ENCODE measurements around the gene SPRED1.

SPRED1 gene

DNA sequence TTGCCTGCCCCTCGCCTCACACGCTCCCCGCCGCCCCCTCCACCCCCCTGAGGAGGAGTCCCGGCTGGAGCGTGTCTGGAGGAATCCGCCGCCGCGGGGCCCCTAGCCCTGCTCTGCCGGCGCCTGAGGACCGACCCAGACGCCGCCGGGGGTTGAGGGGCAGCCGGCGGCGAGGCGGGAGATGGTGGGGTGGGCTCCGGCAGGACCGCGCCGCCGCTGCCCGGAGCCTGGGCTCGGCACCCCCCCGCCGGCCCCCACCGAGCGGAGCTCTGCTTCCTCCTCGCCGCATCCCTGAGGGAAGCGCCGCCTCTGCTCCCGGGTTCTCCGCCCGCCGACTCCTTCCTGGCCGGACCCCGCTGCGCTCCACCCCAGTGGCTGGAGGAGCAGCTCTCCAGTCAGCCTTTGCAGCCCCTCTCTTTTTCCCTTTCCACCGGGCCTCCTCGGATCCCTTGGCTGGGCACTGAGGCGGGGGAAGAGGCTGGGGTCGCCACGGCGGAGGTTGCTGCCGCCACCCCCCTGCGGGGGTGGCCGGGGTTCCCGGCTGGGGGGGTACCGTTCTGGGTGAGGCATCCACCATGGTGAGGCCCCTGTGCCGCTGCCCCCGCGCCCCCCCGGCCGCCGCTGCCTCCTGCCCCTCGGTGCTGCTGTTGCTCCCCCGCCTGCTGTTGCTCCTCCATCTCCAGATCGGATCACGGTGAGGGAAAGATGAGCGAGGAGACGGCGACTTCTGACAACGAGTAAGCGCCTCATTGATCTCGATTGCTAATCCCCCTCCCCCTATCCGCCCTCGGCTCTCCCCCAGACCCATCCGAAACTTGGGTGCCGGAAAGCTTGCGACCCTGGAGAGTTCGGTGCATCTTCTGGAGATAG, at the start of gene SPRED1:
Gene SPRED1, plus strand, starts transcription at position 356 of the 870 bp plus-strand sequence. Its CDS starts 350 bp downstream, at position 706.
- DNase-seq, result peak; percentile 20

DNA sequence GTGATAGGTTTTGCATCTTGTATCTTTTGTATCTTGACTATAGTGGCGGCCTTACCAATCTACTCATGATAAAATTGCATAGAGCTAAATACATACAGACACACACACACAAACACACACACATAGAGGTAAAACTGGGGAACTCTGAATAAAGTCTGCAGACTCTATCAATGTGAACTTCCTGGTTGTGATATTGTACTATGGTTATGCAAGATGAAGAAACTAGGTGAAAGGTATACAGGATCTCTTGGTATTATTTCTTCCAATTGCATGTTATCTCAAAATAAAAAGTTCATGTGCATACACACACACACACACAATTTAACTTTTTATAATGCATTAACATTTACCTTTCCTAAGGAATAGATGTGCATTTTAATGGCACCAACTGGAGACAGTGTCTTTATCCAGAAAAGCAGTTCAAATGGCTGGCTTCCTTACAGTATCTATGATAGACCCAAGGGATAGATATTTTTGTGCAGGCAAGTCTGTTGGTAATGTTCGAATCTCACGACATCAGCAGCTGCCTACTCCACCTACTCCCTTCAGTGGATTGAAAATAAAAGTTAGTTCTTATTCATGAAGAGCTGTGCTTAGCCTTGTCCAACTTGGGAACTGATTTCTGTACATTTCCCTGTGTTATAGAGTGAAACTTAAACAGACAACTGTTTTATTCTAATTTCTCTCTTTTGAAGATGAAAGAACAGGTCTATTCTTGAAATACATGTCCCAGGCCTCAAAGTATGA, 46.9 kb upstream of the SPRED1 start:
- no peak for DNase-seq

DNA sequence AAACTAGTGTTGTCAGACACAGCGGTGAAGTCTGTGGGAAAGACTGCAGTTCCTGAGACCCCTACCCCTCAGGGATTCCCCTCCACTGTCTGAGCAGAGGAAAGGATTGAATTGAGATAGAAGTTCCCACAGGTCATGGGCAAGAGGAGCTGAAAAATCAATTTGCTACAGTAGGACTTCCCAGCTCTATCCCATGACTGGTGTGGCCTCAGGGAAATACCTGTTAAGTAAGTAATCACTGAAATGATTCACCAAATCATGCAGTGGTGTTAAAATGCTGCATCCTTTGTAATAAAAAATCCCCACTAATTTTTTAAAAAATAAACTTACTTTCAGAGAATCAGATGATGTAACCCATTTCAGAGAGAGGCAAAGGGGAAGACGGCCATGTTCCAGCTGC, 45.0 kb upstream of the SPRED1 start:
- DNase-seq, result no peak

DNA sequence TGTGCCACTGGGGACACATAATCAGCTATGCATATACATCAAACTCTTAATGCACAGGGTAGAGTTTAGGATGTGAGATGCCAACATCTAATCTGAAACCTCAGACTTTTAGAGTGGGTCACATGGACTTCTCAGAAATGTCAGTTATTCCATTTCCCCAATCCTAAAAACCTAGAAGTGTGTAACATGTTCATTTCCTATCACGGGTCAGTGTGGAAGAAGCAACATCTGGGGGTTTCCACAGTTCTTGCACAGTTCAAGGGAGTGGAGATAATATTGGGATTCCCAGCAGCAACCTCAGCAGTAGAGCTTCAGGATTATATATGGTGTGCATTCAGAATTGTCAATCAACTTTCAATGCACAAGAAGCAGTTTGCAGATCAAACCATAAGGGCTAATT, 44.4 kb upstream of the SPRED1 start:
- DNase-seq, result no peak

DNA sequence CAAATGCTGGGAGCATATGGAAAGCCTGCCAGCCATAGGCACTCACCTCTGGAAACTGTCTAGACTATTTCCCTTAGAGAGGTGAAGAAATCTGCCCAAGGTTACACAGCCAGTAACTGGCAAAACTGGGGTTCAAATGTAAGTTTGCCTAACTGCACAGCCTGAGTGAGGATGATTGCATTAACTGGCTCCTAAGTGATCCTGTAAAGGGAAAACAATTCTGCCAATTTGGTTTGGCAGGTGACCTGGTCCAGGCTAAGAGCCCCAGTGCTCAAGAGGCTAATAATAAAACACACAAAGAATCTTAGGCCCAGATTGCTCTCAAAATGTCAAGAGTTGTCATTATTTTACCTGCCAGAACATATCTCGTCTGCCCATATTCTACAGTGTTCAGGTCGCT, 43.9 kb upstream of the SPRED1 start:
- DNase-seq, result no peak

DNA sequence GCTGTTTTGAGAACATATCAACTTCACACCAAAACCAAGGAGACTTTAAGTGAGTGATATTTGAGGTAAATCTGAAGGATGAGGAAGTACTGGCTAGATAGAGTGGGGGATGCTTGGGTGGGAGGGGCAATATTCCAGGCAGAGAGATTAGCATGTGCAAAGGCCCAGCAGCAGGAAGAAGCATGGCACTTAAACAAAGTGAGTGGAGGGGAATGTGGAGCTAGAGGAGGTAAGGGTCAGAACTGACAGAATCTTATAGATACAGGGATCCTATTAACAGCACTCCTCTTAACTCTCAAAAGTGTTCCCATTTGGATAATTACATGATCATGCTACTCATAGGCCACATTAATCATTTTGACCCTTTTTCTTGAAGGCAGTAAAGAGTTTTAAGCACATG, 41.4 kb upstream of the SPRED1 start:
- no peak for DNase-seq

DNA sequence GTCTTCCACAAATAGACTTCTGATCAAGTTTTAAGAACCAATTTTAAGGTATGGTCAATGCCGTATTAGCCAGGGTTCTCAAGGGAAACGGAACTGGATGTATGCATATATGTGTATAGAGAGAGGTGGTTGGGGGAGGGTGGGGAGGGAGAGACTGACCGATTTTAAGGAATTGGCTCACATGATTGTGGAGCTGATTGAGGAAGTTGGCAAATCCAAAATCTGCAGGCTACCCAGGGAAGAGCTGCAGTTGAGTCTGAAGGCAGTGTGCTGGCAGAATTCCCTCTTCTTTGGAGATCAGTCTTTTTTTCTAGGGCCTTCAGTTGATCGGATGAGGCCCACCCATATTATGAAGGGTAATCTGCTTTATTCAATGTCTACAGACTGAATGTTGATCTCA, 40.8 kb upstream of the SPRED1 start:
- no peak for DNase-seq

DNA sequence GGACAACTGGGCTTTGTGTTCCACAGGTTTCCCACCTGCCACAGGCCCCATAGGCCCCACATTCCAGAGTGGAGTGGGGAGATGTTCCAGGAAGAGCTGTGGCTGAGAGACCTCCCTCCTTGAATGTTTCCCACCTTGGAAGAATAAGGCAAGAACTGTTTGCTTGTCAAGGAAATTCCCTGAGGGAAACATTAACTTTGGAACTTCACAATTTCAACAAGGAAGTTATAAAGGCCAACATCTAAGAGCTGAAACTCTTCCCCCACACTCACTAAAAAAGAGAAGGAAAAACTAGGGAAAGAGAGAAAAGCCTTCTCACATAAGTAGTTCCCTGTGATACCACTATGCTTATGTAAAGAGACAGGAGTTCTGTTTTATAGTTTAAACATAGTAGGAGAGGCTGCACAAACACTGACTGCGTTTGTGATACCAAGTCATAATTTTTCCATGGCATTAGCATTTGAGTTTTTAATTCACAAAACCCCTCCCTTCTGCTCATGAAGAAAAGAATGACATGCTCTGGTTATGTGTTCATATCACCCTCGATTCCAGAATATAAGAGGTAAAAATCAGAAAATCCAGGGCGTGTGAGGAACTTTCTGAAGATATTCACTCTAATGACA, 39.8 kb upstream of the SPRED1 start:
- DNase-seq, result no peak

DNA sequence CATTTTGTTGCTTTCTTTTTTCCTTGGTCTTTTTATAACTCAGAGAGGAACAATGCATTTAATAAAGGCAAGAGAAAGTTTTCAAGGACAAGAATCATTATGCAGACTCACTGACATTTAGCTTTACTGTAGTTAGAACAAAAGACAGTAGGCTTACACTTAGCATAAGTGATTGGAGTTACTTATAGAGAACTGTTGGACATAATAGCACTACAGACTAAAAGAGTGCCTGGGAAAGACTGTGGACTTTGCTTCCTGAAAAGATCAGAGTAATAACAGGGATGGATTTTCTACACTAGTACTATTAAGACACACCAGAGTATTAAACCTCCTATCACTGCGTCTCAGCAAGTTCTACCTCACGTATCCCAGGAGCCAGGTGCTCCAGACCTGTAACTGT, 39.3 kb upstream of the SPRED1 start:
- DNase-seq, result no peak

DNA sequence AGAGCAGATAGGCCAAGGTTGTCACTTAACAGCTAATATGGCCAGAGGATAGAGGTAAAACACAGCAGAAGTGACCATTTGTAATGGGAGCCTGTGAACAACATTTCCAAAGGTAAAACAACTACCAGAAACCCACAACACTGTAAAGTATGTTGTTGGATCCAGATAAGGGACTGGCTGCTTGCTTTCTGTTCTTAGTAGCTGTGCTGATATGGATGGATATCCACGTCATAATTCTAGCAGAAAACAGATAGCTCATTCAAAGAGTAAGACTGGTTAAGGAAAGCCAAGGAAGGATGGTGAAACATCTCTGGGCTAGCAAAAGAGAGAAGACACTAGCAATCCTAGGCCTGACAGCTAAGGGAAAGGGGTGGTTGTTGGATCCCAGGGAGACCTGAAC, 36.9 kb upstream of the SPRED1 start:
- DNase-seq, result peak; percentile 32

DNA sequence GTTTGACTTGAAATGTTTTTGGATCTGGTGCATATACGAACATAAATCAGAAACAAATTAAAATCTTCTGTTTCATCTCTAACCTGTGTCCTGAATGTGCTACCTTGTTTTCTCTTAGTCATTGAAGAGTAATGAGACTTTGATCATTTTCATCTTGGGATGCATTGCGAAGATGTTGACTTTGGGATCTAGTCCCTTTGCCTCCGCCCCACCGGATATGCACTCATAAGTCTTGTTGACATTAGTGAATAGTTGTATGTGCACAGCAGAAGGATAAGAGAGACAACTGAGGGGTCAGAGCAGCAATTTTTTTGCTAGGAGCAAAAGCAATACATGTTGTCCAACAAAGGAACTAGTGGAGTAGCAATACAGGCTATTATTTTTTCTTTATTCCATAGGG, 35.9 kb upstream of the SPRED1 start:
- DNase-seq, result no peak

DNA sequence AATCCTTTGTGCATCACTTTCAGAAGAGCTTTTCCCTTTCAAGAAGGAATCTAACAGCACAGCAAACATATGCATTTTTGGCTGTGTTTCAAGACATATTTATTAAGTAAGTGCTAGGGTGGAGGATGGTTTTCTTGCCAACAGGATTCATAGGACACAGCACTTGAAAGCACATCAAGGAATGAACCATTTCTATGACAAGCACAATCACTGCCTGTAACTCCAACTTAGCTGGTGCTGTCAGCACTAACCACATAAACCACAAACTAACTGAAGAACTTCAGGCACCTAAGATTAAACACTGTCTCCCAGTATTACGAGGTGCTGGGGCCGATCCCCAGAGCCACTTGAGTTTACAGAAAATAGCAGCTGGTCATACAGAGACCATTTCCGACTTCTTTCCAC, 35.4 kb upstream of the SPRED1 start:
- peak; percentile 51 for DNase-seq

DNA sequence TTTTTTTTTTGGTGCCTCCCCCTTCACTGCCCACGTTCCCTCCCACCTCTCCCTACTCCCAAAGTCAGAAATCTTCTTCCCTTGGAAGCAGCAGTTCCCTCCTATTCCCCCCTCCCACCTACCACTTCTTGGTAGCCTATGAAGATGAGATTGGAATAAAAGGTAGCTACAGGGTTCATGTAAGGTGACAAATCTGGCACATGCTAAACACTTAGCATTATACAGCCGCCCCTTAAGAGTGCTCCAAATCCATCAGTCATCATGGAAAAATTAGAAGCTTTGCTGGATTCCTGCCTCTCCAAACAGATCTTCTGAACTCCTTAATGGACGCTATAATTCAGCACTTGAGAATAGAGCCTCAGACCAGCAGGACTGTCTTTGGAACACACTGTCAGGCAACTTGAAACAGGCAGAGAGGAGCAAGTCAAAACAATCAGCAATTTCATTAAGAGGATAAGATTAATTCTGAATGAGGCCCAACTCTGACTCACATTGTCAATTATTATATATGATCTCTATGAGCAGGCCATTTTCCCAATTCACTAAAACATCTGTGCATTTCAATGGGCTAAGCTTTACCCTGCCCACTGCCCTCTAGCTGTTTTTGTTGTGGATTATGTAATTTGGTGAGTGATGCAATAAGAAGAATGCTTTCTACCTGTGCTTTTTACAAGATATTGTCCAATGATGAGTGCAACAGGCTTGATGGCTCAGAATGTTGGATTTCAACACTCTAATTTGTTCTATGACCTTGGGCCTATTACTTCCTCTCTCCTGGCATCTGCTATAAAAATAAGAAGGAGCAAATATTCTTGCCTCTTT, 34.6 kb upstream of the SPRED1 start:
- DNase-seq, result no peak

DNA sequence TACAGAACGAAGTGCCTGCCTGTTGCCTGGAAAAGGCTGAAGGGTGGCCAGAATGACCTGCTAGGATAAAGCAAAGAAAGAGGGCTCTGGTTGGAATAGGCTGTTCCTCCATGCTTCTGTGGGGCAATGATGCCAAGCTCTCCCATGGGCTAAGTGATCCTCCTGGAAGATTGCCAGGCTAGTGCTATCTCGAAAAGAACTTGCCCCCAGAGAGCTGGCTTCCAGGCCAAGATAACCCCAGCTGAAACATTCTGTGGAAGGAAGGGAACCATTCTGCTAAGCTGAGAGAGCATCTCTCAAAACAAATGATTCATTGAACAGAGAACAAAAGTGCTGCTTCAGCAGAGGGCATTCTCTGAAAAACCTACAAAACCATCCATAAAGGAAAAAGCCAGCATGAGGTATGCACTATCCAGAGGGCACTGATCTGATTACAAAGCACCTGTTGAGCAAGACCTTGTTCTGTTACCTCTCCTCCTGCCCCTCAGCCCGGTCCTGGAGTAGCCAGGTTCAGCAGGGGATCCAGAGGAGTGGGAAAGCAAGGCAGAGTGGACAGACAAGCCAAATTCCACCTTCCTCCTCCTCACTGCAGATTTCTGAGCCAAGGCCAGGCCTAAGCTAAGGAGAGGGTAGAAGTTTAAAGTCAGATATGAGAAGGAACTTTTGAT, 31.9 kb upstream of the SPRED1 start:
- peak; percentile 81 for DNase-seq

DNA sequence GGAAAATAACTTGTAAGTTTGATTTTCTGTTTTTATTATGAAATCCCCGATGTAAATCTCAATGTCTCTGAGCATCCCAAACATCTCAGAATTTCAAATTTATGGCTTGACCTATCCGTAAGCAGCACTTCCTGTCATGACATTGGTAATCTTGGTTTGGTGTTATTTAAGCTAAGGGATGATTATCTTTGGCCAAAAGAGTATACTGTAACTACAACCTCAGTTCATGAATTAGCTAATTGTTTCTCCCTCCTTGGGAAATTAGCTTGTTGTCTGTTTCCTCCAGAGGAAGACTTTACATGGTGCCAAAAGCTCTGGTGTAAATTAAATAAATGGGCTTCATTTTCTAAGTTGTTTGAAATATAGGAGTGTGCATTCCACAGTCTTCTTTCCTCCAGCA, 28.1 kb upstream of the SPRED1 start:
- no peak for DNase-seq

DNA sequence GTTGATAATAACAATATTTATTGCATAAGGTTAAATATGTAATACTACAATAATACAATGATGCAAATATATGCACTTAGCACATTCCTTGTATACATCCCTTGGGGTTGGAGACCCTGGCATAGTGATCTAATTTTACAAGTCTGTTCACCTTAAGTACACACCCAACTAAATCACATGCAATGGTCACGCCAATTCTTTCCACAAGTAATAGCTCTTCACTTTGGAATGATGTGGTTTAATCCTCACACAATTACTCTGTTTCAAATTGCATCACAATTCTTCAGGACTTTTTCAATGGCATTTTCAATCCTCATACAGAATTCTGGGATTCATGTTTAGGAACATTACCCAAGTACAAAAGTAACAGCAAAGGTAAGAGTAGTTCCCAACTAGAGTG, 27.3 kb upstream of the SPRED1 start:
- no peak for DNase-seq

DNA sequence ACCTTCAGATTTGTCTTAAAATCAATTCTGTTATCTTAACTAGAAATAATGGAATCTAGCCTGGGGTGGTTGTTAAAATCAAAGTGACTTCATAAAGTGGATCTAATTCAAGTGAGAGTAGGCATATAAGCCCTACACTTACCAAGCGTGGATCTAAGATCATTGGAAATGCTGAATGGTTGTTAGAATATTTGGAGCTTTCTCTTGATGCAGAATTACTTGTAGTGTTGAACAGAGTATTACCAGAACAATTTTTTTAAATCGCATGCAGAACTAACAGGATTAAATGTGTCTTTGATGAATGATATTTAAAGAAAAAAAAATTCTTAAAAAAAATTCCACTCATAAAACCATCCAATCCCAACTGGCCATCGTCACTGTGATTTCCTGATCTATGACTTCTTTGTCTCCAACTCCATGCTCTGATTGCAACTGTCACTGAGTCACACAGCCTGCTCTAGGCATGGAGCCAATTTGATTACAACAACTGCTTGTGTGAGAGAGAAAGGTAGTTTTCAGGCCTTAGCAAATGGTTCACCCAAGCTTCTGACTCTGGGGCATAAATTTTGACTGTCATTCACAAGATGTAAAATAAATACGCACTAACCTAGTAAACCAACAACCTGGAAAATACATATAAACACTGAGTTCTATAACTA, 25.9 kb upstream of the SPRED1 start:
- peak; percentile 52 for DNase-seq

DNA sequence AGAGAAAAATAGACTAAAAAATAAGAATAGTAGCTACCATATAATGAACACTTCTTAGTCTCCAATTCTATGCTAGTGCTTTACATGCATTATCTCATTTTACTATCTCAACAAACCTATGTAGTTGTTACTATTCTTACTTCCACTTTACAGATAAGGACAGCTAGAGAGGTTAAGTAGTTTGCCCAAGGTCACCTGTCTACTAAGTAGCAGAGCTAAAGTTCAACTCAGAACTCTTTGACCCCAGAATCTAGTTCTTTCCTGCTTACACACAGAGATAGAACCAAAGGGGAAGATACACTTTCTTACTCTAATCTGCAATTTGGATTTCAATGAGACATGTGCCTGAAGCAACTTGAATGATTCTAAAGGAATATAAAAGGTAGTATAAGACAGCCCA, 24.7 kb upstream of the SPRED1 start:
- no peak for DNase-seq

DNA sequence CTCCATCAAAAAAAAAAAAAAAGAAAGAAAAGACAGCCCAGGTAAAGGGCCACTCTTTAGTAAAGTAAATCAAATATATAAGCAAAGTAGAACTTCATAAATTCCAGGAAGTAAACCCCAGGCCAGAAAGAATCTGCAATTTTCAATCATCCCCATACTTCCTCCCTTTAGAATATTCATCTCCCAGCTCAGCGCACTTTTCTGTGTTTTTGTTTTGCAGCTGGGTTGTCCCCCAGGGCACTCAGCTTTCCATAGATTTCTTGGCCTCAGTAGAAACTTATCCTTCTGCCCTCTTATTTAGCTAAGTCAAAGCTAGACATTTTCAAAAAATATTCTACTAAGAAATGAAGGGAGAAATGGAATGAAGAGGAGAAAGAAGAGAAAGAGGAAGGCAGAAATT, 24.0 kb upstream of the SPRED1 start:
- no peak for DNase-seq

DNA sequence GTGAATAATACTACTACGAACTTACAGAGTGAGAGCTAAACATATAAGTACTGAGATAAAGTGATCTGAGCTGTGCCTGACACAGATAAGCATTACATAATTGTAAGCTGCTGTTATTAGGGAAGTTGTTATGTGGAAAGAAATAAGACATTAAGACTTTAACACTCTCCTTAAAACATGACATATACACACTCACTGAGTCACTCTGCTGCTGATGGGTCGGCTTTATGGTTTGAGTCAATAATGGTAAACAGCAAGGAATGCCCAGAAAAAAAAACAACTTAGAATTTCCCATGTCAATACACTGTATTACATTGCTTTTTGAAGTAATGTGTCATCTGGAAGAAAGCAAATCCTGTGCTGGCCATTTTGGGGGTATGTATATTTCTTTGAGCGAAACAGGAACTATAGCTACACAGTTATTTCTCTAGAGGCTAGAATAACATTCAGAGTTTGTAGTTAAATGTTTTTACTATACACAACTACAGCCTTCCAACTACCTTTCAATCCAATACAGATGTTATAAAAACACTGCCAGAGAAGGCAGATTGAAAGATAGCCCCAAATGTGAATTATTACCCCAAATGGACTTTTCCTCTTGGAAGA, 22.8 kb upstream of the SPRED1 start:
- peak; percentile 23 for DNase-seq

DNA sequence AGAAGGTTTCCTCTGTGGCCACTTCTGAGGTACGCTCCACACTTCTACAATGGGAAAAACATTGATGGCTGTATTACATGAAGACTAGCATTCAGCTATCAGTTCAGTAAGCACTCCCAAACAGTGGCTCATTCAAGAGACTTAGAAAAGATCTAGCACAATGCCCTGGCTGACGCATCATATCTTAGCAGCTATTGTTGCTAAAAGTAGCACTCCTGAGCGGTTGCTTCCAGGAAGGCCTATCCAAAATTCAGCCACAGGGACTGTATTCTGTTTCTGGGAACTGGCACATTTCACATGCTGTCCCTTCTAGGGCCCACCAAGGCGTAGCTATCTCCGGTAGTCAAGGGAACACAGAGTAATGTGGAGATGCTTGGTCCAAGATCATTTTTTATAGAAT, 21.2 kb upstream of the SPRED1 start:
- no peak for DNase-seq

Measured in hematopoietic multipotent progenitor cell treated with erythropoietin and hydrocortisone succinate and interleukin-3 and kit ligand, for 8 days (in vitro differentiated cells).